Gastrocnemius medialis (tissue), 4 donors: ENCODE data around the gene GALNT10.

Source experiments
- POLR2A ChIP-seq, 2 donors: fragments of 450-650 bp; IDR thresholded peaks; one replicate each; pipeline ENCODE4 v1.6.1; 2017; ENCODE audit warnings: antibody characterized with exemption in 2 of 2, mild to moderate bottlenecking in 2 of 2, moderate library complexity in 2 of 2
- TF ChIP-seq, protein P1 (sequence below), 5 experiments: fragments of 450-650 bp in 3 of 5; fragments of 200-600 bp in 2 of 5; sonication (generic) in 2 of 5; IDR thresholded peaks in 4 of 5; conservative IDR thresholded peaks in 1 of 5; 1 replicate in 4 of 5; 2 replicates in 1 of 5; pipeline ENCODE4 v1.5.1; 2016 to 2019; ENCODE audit warnings: antibody characterized with exemption in 5 of 5, mild to moderate bottlenecking in 3 of 5, moderate library complexity in 3 of 5

DNA sequence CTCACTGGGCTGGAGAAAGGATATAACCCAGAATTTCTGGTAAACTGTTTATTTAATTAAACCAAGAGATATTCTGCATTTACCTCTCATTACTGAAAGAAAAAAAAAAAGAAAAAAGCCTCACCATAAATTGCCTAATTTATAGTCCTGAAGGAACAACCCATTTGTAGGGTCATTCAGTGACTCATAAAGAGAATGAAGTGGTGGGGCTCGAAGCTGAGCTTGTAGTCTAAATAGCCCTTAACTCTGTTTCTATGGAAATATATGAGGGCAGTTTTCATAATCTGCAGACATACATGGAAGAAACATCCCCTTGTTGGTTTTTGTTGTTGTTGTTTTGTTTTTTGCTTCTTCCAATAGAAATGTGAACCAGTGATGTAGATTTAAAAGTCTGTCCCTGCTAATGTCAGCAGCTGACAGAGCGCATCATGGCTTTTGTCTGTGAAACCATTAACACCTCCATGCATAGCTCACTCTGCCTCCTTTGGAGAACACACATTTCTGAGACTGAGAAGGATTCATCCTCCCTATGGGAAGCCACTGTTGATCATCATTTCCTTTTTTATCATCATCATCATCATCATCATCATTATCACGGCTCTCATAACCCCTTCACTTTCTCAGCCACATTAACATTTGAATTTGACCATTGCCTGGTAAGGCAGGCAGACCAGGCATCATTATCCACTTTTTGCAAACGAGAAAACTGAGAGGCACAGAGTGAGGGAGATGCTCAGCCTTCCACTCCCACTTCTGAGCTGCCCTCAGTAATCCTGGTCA lies 187.4 kb downstream of the GALNT10 start:
- no peak for TF ChIP-seq POLR2A (IDR thresholded peaks at IDR 0.05)
- TF ChIP-seq, protein P1, sequence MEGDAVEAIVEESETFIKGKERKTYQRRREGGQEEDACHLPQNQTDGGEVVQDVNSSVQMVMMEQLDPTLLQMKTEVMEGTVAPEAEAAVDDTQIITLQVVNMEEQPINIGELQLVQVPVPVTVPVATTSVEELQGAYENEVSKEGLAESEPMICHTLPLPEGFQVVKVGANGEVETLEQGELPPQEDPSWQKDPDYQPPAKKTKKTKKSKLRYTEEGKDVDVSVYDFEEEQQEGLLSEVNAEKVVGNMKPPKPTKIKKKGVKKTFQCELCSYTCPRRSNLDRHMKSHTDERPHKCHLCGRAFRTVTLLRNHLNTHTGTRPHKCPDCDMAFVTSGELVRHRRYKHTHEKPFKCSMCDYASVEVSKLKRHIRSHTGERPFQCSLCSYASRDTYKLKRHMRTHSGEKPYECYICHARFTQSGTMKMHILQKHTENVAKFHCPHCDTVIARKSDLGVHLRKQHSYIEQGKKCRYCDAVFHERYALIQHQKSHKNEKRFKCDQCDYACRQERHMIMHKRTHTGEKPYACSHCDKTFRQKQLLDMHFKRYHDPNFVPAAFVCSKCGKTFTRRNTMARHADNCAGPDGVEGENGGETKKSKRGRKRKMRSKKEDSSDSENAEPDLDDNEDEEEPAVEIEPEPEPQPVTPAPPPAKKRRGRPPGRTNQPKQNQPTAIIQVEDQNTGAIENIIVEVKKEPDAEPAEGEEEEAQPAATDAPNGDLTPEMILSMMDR (IDR thresholded peaks at IDR 0.05 in 4 of 5, conservative IDR thresholded peaks at IDR 0.05 in 1 of 5) = no peak
